HG03378 (cell line): Measurements from ENCODE around the gene MIPOL1.
"Not testable (repeated sequence)": the region's sequence is repeated elsewhere in the genome, so short reads cannot be mapped to it uniquely, and the experiment has no call there.

Source experiments
- ATAC-seq: cut with Tn5 transposase; IDR thresholded peaks from one replicate; pipeline ENCODE4 v1.9.1; 2021; ENCODE audit warnings: mild to moderate bottlenecking, moderate library complexity; ENCODE audit not compliant: unreplicated experiment

The MIPOL1 gene

DNA sequence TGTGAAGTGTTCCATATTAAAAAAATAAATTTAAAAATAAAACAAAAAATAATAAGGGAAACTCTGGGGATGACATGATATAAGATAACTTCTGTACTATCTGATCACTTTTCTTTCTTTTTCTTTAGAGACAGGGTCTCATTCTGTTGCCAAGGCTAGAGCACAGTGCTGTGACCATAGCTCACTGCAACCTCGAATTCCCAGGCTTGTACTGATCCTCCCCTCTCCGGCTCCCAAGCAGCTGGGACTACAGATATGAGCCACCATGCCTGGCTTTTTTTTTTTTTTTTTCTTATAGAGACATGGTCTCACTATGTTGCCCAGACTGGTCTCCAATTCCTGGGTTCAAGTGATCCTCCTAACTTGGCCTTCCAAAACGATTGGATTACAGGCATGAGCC is 10.4 kb upstream of the MIPOL1 start:
- no peak for ATAC-seq

DNA sequence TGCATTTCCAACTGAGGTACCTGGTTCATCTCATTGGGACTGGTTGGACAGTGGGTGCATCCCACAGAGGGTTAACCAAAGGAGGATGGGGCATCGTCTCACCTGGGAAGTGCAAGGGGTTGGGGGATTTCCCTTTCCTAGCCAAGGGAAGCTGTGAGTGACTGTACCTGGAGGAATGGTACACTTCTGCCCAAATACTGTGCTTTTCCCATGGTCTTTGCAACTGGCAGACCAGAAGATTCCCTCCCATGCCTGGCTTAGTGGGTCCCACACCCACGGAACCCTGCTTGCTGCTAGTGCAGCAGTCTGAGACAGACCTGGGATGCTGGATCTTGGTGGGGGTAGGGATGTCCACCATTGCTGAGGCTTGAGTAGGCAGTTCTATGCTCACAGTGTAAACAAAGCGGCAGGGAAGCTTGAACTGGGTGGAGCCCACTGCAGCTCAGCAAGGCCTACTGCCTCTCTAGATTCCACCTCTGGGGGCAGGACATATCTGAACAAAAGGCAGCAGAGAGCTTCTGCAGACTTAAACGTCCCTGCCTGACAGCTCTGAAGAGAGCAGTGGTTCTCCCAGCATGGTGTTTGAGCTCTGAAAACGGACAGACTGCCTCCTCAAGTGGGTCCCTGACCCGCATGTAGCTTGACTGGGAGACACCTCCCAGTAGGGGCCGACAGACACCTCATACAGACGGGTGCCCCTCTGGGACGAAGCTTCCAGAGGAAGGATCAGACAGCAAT is 9.7 kb upstream of the MIPOL1 start:
- ATAC-seq, result not testable (repeated sequence)

DNA sequence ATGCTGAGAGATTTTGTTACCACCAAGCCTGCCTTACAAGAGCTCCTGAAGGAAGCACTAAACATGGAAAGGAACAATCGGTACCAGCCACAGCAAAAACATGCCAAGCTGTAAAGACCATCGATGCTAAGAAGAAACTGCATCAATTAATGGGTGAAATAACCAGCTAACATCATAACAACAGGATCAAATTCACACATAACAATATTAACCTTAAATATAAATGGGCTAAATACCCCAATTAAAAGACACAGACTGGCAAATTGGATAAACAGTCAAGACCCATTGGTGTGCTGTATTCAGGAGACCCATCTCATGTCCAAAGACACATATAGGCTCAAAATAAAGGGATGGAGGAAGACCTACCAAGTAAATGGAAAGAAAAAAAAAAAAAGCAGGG is 8.0 kb upstream of the MIPOL1 start:
- ATAC-seq, result not testable (repeated sequence)

DNA sequence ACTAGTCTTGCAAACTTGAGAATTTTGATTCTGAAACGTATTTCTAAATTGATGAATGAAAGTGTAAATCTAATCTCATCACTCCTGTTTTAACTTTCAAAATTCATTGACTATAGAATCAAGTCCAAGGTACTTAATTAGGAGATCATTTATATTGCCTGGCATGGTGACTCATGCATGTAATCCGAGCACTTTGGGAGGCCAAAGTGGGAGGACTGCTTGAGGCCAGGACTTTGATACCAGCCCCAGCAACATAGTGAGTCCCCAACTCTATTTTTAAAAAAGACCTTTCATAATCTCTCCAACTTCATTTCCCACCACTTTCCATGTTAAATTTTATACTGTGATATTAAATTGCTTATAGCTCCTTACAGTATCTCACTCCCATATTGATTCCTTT is 3.0 kb upstream of the MIPOL1 start:
- no peak for ATAC-seq

DNA sequence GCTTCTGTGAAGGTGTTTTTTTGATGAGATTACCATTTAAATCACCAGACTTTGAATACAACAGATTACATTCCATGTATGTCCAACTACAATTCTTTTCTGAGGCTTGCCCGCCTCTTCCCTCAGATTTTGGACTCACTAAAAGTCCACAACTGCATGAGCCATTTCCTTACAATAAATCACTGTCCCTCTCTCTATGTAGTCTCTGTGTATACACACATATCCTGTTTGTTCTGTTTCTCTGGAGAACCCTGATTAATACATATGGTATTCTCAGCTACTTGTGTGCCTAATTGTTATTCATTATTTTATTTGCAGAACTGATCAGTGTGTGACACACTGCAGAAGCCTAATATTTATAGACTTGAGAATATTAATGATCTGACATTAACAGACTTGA is 2.4 kb upstream of the MIPOL1 start:
- no peak for ATAC-seq

DNA sequence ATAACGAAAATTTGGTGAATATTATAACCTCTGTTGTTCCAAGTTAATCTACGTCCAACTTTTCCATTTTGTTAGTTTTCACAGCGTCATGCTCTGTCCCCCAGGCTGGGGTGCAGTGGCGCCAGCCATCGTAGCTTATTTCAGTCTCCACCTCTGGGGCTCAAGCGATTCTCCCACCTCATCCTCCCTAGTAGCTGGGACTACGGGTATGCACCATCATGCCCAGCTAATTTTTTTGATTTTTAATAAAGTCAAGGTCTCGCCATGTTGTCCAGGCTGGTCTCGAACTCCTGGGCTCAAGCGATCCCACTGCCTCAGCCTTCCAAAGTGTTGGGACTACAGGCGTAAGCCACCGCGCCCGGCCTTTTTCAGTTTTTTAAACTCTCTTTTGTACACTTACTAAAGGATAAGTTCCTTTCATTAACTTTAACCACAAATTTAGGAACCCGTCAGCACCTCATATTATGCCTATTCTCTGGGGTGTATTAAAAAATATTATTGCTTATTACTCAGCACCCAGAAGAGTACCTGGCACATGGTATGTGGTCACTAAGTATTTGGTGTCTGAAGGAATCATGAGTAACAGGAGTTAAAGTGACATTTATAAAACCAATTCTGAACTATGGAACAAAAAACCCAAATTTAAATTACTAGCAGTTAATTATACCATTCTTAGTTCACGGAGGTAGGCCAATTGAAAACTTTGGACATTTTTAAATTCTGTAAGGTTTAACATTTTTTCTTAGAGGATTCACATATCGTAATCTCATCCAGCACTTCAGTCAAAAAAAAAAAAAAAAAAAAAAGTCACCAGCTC is 925 bp upstream of the MIPOL1 start:
- no peak for ATAC-seq

DNA sequence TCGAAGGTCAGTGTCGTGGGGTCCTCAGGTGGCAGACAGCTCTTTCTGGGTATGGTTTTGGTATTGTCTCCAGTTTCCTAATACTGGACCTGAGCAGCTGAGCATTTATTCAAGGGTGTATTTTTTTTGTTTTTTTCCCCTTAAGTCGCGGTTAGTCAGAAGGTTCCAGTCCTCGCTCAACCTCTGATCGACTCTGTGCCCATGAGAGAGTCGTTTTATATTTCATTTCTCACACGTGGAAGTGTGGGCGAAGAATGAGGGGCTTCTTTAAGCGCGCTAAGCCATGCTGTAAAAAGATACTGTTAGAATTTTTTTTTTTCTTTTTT is 499 bp downstream of the MIPOL1 start:
- ATAC-seq, result no peak

DNA sequence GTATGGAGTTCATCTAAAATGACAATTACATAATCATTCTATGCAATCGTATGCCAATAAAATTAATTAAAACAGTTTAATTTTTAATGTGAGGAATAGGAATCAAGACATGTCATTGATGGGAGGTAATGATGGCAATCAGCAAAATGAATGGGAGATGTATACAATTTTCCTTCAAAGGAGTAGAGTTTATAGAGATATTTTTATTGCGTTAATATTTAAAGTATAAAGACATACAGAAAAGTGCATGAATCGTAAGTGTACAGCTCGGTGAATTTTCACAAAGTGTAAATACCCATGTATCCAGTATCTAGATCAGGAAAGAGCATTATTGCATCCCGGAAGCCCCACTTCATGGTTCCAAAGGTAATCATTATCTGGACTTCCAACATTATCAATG is 1.2 kb downstream of the MIPOL1 start:
- no peak for ATAC-seq

DNA sequence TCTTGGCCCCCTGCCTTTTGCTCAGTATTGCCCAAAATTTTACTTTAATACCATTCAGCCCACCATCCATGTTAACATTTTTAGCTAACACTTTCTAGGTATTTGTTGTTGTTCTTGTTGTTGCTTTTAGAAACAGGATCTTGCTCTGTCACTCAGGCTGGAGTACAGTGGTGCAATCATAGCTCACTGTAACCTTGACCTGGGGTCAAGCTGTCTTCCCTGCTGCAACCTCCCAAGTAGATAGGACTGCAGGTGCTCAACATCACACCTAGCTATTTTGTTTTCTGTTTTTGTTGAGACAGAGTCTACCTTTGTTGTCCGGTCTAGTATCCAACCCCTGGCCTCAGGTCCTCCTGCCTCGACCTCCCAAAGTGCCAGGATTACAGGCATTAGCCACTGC is 4.0 kb downstream of the MIPOL1 start:
- ATAC-seq, result no peak

DNA sequence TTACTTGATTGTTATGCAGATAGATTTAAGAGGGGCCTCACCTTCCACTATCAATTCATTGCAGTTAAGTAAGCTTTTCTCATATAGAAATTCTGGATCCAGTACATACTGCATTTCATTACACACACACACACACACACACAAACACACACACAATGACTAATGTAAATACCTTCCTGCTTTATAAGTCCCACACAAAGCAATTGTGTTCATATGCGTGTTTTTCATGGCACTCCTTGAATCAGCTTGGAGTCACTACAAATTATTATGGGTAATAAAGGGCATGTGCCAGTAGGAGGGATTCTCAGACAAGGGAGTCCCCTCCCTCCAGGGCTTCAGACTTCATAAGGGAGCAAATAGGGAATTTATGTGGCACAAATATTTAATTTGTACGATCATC is 4.5 kb downstream of the MIPOL1 start:
- ATAC-seq, result no peak

DNA sequence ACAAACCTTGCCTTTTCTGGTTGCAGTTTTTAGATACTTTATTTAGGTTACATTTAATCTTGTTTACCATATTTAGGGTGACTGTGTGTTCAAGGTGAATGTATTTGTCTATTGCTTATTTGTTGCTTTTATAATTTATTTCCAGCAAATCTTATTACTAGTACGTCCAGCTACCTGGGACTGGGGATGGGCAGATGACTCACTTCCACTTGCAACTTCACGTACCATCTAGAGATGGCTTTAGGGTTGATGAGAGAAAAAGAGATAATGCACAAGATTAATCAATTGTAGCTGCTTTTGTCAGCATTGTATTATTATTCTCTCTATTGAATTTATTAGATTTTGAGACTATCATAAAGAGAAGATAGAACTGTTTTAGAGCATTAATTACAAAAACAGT is 5.1 kb downstream of the MIPOL1 start:
- ATAC-seq, result no peak

DNA sequence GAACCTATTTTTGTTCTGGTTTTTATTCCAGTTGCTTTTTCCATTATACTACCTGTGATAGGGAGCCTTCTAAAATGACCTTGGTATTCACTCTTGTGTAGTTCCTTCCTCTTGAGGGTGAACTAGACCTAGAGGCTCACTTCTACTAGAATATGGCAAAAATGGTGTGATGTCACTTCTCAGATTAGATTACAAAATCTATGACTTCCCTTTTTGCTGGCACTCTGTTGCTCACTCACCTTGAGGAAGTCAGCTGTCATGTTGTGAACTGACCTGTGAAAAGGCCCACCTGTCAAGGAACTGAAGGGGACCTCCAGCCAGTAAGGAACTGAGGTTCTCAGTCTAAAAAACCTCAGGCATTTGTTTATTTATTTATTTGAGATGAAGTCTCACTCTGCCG is 5.7 kb downstream of the MIPOL1 start:
- no peak for ATAC-seq

DNA sequence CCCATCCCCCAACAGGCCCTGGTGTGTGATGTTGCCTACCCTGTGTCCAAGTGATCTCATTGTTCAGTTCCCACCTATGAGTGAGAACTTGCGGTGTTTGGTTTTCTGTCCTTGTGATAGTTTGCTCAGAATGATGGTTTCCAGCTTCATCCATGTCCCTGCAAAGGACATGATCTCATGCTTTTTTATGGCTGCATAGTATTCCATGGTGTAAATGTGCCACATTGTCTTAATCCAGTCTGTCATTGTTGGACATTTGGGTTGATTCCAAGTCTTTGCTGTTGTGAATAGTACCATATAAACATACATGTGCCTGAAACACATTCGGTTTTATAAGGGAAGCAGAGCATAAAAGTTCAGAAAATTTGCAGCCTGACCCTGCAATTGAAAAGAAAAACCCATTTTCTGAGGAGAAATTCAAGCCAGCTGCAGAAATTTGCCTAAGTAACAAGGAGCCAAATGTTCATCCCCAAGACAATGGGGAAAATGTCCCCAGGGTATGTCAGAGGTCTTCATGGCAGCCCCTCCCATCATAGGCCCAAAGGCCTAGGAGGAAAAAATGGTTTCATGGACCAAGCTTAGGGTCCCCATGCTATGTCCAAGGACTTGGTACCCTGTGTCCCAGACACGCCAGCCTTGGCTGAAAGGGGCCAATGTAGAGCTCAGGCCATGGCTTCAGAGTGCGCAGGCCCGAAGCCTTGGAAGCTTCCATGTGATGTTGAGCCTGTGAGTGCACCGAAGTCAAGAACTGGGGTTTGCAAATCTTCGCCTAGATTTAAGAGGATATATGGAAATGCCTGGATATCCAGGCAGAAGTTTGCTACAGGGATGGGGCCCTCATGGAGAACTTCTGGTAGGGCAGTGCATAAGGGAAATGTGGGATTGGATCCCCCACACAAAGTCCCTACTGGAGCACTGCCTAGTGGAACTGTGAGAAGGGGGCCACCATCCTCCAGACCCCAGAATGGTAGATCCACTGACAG is 8.2 kb downstream of the MIPOL1 start:
- ATAC-seq, result not testable (repeated sequence)

DNA sequence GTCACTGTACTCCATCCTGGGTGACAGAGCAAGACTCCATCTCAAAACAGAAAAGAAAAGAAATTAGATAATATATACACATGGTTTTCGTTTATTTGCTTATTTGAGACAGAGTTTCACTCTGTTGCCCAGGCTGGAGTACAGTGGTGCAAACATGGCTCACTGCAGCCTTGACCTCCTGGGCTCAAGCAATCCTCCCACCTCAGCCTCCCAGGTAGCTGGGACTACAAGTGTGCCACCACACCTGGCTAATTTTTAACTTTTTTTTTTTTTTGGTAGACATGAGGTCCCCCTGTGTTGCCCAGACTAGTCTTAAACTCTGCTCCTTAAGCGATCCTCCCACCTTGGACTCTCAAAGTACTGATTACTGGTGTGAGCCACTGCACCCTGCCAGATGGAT is 11.9 kb downstream of the MIPOL1 start:
- not testable (repeated sequence) for ATAC-seq

DNA sequence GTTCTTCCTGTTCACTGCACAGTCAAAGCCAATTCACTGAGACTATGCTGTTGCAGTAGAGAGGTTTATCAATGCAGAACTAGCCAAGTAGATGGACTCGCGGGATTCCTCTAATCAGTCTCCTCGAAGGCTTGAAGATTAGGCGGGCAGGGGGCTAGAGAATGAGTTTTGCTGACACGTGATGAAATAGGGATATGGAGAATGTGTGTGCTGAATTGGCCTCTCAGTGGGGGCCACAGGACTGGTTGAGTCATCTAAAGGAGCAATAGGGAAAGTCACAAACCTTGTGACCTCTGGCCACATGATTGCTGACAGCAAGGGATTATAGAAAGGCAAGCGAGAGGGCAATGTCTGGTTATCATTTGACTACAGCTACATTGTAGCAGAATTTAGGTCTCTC is 12.7 kb downstream of the MIPOL1 start:
- no peak for ATAC-seq

DNA sequence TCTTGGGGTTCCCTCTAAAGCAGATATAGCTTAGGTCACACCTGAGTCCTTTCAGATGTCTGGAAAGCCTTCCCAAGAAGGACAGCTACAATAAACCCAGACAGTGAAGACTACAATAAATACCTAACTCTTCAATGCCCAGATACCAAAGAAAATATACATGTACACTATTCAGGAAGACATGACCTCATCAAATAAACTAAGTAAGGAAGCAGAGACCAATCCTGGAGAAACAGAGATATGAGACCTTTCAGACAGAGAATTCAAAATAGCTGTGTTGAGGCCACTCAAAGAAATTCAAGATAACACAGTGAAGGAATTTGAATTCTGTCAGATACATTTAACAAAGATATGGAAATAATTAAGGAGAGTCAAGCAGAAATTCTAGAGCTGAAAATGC is 15.3 kb downstream of the MIPOL1 start:
- no peak for ATAC-seq

DNA sequence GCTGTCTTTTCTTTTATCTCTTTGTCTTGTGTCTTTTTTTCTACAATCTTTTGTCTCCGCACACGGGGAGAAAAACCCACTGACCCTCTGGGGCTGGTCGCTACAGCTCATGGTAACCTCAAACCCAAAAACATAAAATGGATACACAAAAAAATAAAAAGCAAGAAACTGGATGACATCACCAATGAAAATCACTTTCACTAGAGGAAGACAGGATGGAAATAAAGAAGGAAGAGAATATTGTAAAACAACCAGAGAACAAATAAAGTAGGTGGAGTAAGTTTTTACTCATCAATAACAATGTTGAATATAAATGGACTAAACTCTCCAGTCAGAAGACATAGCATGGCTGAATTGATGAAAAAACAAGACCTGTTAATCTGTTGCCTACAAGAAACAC is 17.6 kb downstream of the MIPOL1 start:
- no peak for ATAC-seq

DNA sequence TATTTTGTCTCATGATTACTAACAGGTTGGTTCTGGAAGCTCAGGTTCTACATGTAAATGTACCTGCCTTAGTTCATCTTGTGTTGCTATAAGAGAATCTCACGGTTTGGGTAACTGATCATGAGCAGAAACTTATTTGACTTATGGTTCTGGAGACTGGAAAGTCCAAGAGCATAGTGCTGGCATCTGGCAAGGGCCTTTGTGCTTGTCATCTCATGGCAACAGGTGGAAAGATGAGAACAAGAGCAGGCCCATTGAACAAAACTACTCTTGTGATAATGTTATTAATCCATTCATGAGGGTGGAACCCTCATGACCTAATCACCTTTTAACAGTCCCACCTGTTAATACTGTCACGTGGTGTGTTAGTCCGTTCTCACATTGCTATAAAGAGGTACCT is 23.3 kb downstream of the MIPOL1 start:
- ATAC-seq, result no peak

DNA sequence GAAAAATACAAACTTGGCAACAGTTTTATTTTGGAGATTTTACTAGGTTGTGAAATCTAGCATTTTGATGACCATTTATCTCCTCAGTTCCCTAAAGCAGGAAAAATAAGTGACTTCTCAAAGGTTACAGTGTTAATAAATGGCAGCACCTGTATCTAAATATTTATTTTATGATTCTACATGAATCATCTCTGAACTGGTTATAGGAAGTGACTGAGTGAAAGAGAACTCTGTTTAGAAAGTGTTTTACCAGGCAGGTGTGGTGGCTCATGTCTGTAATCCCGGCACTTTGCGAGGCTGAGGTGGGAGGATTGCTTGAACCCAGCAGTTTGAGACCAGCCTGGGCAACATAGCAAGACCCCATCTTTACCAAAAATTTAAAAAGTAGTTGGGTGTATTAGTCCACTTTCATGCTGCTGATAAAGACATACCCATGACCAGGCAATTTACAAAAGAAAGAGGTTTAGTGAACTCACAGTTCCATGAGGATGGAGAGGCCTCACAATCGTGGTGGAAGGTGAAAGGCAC is 26.3 kb downstream of the MIPOL1 start:
- ATAC-seq, result no peak

DNA sequence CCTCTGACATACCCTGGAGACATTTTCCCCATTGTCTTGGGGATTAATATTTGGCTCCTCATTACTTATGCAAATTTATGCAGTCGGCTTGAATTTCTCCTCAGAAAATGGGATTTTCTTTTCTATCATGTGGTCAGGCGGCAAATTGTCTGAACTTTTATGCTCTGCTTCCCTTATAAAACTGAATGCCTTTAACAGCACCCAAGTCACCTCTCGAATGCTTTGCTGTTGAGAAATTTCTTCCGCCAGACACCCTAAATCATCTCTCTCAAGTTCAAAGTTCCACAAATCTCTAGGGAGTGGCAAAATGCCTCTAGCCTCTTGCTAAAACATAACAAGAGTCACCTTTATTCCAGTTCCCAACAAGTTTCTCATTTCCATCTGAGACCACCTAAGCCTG is 27.9 kb downstream of the MIPOL1 start:
- not testable (repeated sequence) for ATAC-seq

DNA sequence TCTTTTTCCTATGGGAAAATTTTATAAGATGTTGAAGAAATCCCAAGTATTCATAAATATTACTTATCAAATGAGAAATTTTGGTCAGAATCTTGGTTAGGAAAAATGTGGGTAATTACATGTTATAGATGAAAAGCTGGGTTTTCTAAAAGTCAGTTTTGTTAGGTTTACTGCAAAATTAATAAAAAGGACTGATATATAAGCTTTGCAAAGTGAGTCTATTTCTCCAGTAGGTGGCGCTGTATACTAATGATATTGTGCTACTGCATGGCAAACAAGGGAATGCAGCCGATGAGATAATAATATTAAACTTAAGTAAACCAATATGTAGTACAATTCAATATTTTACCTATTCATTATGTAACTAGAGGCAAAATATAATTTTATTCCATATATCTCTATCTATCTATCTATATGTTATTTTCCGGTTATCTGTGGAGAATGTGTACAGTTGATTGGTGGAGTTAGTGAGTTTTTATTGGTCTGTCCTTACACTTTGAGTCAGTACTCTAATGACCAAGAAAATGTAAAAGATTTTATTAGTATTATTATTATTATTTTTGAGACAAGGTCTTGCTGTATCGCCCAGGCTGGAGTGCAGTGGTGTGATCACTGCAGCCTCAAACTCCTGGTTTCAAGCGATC is 32.9 kb downstream of the MIPOL1 start:
- peak; percentile 86 for ATAC-seq
